HG03196 (cell line): ENCODE measurements around the gene ICA1.

Experiments used
- ATAC-seq: cut with Tn5 transposase; IDR thresholded peaks from one replicate; pipeline ENCODE4 v1.9.1; 2021; ENCODE audit not compliant: unreplicated experiment

ICA1 gene

DNA sequence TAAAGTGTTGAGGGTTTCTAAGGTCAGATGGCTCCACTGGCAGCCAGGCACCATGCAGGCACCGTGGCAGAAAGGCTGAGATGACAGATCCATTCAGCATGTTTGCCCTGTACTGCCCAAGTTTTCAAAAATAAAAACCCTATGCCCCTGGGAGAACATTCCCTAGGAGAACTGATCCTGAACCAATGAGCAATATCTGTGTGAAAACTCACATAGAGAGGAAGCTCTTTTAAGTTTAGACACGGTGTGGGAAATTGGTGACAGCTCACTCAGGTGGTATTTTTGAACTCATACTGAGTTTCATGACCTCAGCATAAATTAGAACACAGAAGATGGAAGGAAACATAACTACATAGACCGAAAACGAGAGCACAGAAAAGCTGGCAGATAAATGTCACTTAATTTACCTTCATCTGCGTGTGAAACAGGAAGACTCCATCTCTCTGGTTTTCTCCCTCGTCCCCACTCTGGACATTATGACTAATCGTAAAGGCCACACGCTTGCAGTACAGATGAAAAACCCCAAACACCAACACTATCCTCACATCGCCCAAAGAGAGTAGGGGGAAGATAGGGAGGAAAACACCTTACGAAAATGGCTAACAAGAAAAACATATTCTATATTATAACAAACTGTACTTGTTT is 127.8 kb downstream of the ICA1 start:
- peak; percentile 63 for ATAC-seq

DNA sequence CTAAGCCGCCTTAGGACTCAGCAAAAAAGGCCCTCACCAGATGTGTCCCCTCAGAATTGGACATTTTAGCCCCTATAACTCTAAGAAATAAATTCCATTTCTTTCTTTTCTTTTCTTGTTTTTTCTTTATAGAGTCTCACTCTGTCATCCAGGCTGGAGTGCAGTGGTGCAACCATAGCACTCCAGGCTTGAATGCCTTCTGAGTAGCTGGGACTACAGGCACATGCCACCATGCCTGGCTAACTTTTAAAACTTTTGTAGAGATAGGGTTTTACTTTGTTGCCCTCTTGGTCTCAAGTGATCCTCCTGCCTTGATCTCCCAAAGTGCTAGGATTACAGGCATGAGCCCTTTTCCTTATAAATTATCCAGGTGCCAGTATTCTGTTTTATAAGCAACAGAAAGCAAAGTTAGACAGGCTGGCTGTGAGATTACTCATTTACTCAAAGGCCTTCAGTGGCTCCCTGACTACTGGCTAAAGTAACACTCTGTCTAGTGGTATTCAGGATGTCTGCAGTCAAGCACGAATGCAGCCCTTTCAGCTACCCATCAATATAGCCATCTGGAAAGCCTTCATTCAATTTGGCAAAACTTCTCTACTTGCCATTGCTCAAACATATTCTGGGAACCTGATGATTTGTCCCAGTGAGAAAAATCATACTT is 128.6 kb downstream of the ICA1 start:
- peak; percentile 36 for ATAC-seq

DNA sequence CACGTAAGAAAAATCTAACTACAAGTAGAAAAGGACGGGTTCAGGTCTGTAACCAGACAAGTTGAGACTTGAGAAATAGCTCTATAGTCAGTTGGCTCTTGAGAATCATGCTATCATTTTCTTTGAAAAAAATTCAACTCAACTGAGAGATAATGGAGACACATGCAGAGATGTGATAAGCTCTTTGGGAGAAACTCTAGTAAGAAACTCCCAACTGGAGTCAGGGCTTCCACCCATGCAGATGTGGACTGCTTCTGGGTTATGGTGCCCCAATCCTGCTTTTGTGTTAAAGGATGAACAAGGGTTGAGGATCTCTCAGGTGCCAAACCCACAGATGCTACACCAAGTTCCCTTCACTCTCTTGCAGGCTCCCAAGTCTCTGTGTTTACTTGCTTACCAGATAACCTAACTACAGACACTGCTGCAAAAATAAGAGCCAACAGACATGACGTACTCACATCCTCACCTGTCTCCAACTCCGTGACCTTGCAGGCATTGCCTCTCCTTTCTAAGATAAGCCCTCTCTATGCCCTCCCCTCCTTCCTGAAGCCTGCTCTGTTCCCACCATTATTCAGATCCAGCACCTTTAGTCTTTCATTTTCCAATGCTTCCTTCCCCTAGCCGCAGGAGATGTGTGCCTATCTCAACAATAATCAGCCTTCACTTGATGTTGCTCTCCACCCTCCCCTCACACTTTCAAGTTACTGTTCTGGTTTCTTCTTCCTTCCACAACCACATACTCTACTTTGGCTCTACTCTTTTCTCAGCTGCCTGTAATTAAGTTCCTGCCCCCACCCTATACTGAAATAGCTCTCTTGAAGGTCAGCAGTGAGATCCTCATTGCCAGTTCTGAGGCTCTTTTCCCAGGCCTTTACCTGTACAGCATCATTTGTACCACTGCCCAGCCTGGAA is 130.0 kb downstream of the ICA1 start:
- peak; percentile 41 for ATAC-seq

DNA sequence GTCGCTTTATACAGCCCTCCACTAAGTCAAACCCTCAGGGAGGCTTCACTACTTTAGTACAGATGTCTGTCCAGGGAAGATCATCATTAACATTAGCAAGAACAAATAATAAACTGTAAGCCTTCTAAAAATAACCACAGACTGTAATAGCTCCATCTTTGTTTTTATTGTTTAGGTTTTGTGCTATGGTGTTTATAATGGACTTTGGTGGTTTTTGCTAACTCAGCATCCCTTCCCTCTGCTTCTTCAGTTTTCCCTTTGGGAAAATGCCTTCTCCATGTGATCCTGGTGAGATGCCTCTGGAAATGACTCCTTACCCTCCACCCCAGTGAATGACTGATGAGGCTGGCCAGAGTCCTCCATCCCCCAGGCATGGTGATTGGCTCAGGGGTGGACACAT is 131.3 kb downstream of the ICA1 start:
- no peak for ATAC-seq

DNA sequence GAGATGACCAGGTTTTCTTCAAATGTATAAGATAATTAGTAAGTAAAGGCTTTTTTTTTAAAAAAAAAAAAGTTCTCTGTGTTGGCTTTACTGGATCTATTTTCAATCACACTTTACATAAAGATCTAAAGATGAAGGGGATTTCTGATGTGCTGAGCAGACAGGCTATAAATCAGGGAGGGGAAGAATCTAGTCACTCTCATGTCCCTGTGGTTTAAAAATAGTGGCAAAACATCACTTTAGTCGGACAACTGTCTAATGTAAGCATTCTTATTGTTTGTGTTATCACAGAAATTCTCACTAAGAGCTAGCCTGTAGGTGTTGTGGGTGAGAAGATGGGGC is 132.7 kb downstream of the ICA1 start:
- no peak for ATAC-seq

DNA sequence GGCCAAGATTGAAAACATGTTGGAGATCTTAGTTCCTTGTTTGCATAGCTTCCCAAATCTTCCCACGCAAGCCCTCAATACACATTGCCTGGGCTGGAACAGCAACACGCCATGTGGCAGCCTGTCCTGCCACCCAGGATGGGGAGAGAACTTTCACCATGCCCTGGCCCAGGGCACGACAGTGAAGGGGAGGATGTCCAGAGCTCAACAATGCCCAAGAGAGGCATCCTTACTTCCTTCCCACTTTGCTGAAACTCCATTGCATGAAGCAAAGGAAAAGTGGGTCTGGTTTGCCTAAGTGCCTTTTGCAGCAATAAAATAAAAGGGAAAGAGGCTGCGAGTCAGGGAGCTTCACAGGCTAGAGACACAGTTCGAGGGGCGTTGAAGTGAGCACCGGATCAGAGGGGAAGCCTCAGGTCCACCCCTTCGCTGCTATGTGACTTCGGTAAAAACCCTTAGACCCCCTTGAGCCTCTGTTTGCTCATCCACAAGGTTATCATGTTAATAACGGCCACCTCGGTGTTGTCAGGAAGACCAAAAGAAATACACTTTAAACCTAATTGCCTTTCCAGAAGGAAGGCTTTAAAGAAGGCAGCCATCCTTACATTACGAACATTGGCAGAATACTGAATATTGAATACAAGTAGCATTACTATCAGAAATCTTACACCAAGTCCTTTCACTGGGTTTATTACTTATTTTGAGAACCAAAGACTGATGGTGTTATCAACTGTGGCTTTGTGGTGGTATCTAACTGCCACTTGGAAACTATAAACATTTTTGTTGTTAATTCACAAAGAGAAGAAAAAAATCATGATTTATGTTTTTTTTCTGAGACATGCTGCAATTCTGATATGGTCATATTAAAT is 133.3 kb downstream of the ICA1 start:
- ATAC-seq: no peak

DNA sequence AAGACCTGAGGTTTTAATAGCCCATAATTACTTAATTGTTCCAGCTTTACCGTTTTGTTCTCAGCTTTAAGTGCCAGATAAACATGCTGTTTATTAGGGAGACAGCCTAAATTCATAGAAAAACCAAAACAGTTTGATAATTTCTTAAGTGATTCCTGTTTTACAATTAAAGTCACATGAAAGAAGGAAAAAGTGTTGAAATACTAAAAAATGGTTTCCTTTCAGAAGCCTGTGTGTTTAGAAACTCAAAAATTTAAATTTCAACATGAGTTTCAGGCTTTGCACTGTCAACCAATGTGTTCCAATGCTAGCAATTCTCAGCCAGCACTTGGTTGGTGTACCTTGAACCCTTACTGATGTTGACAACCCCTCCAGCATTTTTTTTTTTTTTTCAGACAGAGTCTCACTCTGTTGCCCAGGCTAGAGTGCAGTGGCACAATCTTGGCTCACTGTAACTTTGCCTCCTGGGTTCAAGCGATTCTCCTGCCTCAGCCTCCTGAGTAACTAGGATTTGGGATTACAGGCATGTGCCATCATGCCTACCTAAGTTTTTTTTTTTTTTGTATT is 135.3 kb downstream of the ICA1 start:
- ATAC-seq: no peak

DNA sequence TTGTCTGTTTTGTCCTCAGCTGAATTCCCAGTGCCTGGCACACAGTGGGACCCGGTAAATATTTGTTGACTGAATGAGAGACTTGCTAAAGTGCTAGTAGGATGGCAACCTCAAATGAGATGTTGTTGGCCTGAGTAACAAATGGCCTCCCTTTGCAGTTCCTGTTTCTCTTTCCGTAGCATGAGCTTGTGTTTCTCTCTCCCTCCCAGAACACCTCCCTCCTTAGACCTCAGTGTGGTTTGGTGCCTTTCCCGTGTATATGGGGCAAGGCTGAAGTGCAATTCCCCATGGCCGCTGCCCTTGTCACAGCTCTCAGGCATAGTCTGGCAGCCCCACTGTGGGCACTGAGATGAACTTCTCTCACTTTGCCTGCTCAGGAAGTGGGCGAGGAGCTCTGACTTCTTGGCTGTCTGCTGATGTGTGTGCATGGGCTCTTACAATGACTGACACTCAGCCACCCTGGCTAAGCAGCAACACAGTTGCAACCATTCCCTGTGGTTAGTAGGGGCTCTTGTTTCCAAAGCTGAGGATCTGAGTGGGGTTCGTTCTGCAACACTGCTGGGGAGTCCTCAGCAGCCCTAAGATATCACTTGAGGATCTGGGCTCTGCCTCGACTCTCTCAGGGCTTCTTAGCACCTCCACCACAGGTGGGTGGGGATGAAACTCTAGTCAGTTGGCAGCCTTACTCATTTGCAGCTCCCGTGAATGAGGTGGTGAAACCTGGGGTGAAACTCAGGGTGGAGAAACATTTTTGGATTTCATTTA is 136.1 kb downstream of the ICA1 start:
- ATAC-seq: peak; percentile 84

DNA sequence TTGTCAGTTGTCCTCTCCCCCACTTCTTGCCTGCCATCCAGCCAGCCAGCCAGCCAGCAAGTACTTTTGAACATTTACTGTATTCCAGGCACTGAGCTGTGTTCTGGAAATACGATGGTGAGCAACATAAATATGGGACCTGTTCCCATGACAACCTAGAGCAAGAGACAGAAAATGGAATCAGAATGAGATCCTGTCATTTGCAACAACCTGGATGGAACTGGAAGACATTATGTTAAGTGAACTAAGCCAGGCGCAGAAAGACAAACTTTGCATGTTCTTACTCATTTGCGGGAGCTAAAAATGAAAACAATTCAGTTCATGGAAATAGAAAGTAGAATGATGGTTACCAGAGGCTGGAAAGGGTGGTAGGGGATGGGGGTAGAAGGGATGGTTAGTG is 140.7 kb downstream of the ICA1 start:
- no peak for ATAC-seq

DNA sequence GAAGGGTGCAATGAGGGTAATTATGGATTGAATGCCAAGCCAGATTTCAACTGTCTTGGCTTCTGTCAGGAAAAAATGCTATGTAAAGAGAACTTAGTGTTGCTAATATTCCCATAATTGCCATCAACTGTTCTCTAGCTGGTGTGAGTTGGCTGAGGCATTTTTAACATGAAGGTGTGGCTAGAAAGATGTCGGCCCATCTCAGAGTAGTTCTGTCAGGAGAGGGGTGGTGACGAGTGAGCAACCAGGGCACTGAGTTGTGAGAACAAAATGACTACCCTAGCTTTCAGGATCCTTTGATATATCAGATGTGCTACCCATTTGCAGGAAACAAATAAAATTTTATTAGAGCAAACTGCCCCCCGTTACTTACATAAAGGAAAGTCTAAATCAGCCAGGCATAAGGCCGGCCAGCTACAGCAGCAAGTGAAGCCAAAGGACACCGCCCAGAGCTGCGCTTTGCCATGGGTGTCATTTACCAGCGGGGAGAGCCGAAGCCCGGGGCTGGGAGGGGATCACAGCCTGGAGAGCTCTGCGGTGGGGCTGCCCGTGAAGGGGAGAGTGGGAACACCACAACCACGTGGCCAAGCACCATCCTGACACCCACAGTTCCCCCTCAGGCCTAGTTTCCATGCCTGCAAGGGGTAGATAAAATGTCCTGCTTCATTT is 141.4 kb downstream of the ICA1 start:
- ATAC-seq: no peak

DNA sequence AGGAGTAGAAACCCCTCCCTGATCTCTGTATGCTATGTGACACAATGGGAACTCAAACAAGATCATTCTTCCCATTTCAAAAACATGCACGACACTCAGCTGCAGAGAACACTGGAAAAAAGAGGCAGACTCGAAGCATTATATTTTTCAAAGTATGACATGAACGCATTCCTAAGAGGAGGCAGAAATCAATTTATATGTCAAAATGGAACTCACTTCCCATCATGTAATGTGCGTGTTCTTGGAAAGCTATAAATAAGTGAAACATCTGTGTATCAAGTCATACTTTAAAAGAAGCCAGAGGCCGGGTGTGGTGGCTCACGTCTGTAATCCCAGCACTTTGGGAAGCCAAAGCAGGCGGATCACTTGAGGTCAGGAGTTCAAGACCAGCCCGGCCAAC is 142.7 kb downstream of the ICA1 start:
- ATAC-seq: no peak

DNA sequence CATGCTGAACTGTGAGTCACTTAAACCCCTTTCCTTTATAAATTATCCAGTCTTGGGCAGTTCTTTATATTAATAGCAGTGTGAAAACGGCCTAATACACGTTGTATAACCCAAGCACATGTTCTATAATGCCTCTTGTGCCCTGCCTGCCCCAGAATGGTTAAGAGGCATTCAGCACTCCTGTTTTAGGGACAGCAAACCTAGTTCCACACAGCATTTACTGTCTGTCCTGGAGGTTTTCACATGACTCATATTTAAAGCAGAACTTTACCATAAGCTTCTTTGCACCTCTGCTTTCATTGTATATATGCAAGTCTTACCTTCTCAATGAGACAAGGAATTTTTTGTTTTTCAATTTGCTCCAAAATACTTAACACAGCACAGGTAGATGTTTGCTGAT is 144.8 kb downstream of the ICA1 start:
- no peak for ATAC-seq

DNA sequence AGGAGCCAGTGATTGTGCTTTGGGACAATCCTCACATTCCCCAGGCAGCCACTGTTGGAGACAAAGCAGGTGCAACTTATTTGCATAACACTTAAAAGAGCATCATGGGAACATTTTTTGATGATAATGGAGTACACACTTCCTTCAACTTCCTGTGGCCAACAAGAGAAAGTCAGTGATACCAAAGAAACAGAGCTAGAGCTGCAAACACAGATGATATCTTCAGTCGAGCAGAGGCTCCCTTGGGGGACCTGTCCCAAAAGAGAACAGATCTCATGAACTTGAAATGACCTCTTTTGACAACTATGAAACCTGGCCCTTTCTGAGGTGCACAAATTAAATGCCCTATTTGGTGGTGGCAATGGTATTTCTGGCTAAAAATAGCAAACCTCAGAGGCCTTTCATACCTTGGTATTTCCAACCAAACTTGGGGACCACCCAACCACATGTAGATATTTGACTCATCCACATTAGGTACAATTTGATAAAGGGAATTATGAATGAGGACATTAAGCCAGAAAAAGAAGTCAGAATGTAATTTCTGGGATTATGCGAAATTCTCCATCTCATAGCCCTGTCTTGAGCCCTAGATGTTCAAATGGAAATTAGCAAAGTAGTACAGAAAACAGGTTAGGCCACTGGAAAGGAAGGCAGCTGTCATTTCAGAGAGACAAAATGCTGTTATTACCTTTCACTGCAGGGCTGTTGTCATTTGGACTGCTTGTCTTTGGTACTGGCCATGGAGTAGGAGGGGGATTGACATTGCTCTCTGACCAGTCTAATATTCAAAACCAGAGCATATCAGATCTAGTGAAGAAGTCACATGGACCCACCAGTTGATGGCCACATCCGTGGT is 146.2 kb downstream of the ICA1 start:
- ATAC-seq: peak; percentile 93

DNA sequence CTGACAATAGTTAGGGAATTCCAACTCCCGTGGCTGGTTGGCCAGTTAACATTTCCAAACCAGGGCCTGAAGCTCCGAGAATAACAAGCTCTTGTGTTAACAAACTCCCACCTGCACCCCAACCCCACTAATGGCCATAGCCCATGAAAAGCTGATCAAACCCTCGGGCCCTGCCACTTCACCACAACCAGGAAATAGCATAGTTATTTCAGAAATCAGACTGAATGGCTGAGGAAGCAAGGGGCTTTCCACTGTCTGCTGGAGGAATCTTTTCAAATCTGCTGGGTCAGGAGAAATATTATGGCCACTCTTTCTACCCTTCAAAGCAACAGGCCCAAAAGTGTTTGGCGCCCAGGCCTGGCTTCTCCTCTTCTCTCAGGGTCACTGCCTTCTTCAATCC is 147.8 kb downstream of the ICA1 start:
- ATAC-seq: no peak

DNA sequence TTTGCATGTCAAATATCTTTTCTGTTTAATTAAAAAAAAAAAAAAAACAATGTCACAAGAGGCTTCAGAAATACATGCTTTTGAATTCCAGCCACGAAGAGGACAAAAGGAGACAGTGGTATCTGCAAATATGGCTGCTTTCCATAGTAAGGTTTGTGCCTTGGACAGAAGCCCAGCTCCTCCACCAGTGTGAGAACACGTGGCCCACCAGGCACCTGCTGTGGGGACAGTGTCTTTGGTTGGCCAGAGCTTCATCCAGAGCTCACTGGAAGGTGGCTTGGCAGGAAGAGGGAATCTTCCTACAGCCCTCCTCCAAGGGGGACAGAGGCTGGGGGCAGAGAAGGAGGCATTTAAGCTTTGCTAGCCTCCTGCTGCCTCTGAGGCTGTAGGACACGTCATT is 148.8 kb downstream of the ICA1 start:
- no peak for ATAC-seq

DNA sequence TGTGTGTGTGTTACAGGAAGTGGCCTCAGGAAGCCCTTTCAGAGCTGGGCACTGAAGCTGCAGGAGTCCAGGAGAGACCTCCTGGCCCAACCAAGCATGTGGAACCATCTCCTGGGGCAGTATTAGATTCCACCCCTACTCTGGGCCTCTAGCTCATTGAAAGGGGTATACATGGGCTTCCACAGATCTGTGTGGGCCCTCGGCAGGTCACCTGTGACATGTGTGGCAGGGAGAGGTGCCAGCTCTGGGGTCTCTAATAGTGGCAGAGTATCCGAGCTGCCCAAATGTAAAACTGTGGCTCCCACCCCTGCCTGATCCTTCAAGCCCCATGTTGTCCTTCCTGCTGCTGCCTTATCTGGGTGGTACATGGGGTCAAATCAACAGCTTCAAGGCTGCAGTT is 149.3 kb downstream of the ICA1 start:
- ATAC-seq: no peak

DNA sequence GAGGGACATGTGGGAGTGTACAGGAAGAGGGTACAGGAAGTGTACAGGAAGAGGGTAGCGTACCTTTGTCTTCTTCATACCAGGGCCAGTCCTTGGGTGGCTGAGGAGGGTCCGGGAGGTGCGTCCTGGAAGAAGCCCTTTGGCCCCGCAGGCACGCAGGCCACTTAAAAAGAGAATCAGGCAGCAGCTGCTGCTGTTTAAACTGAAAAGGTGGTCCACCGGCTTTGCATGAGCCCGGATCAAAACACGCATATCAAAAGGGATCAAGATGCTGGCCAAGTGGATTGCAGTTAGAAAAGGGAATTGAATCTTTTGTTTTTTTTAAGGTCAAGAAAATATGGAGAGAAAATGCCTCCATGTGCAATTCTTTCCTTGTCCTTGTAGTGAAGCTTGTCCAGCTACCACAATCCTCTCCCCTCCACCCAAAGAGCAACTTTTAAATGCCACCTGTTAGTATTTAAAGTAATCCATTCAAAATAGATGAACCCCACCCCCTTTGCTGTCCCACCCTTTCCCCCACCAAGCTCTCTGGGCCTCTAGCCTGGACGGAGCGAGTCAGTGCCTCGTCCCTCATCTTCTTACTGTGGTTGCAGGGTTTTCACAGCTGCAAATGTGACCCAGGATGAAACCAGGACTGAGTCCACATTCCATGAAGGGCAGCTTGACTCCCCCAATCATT is 150.5 kb downstream of the ICA1 start:
- no peak for ATAC-seq
